Measurements from ENCODE around the gene TRIM31.

The TRIM31 gene

GRCh38 chr6:30112402-30112994 lies 392 bp downstream of the TRIM31 start:
- H3K4me3 ChIP-seq (ENCODE audit: insufficient read depth, low read depth, low read length) = no peak overlapping the region
- H3K4me1 ChIP-seq (ENCODE audit: control insufficient read depth, insufficient read depth, low read length) = no peaks in the 10 kb centered on the region
- H3K9me3 ChIP-seq (ENCODE audit: control insufficient read depth, low read length) = no peaks in the 10 kb centered on the region
- H3K36me3 ChIP-seq (ENCODE audit: control insufficient read depth, insufficient read depth, low read length) = no peaks in the 10 kb centered on the region
- peaks cover 49% of the 10 kb centered on the region for H3K27me3 ChIP-seq (ENCODE audit: control insufficient read depth, insufficient read depth, low read length, poor library complexity, severe bottlenecking)
- 81 to 82% methylated on average over 10 of the region's 10 CpGs for WGBS, 2 experiments
- no peak overlapping the region for H3K27ac ChIP-seq (ENCODE audit: insufficient read depth, low read depth, low read length, poor library complexity, severe bottlenecking)

- 90 to 91% methylated on average over 27 of the region's 27 CpGs for WGBS, 2 experiments
- Histone ChIP-seq H3K9me3 (ENCODE audit: control insufficient read depth, low read length) (no peaks in the 10 kb centered on the region), H3K4me3 (ENCODE audit: insufficient read depth, low read depth, low read length) (no peak overlapping the region), H3K4me1 (ENCODE audit: control insufficient read depth, insufficient read depth, low read length) (no peaks in the 10 kb centered on the region), H3K36me3 (ENCODE audit: control insufficient read depth, insufficient read depth, low read length) (no peaks in the 10 kb centered on the region), H3K27ac (ENCODE audit: insufficient read depth, low read depth, low read length, poor library complexity, severe bottlenecking) (no peak overlapping the region), H3K27me3 (ENCODE audit: control insufficient read depth, insufficient read depth, low read length, poor library complexity, severe bottlenecking) (peaks cover 51% of the 10 kb centered on the region)
Observed at GRCh38 chr6:30111266-30111856, 1.5 kb downstream of the TRIM31 start.

GRCh38 chr6:30104661-30105060 lies 8.2 kb downstream of the TRIM31 start:
- H3K27ac ChIP-seq (ENCODE audit: insufficient read depth, low read depth, low read length, poor library complexity, severe bottlenecking) = no peak overlapping the region
- no peaks in the 10 kb centered on the region for H3K4me1 ChIP-seq (ENCODE audit: control insufficient read depth, insufficient read depth, low read length)
- WGBS, 2 experiments = 53 to 63% methylated on average over 2 of the region's 2 CpGs
- no peak overlapping the region for H3K4me3 ChIP-seq (ENCODE audit: insufficient read depth, low read depth, low read length)
- no peaks in the 10 kb centered on the region for H3K36me3 ChIP-seq (ENCODE audit: control insufficient read depth, insufficient read depth, low read length)
- H3K9me3 ChIP-seq (ENCODE audit: control insufficient read depth, low read length) = no peaks in the 10 kb centered on the region
- peaks cover 66% of the 10 kb centered on the region for H3K27me3 ChIP-seq (ENCODE audit: control insufficient read depth, insufficient read depth, low read length, poor library complexity, severe bottlenecking)

- 57 to 61% methylated on average over 2 to 3 of the region's 3 CpGs for WGBS, 2 experiments
- Histone ChIP-seq H3K4me3 (ENCODE audit: insufficient read depth, low read depth, low read length) (no peak overlapping the region), H3K36me3 (ENCODE audit: control insufficient read depth, insufficient read depth, low read length) (no peaks in the 10 kb centered on the region), H3K4me1 (ENCODE audit: control insufficient read depth, insufficient read depth, low read length) (no peaks in the 10 kb centered on the region), H3K27ac (ENCODE audit: insufficient read depth, low read depth, low read length, poor library complexity, severe bottlenecking) (no peak overlapping the region), H3K27me3 (ENCODE audit: control insufficient read depth, insufficient read depth, low read length, poor library complexity, severe bottlenecking) (peaks cover 69% of the 10 kb centered on the region), H3K9me3 (ENCODE audit: control insufficient read depth, low read length) (no peaks in the 10 kb centered on the region)
Observed at GRCh38 chr6:30103872-30104179, 9.1 kb downstream of the TRIM31 start.

- Histone ChIP-seq H3K27me3 (ENCODE audit: control insufficient read depth, insufficient read depth, low read length, poor library complexity, severe bottlenecking) (peaks cover 75% of the 10 kb centered on the region), H3K36me3 (ENCODE audit: control insufficient read depth, insufficient read depth, low read length) (no peaks in the 10 kb centered on the region), H3K9me3 (ENCODE audit: control insufficient read depth, low read length) (no peaks in the 10 kb centered on the region), H3K4me1 (ENCODE audit: control insufficient read depth, insufficient read depth, low read length) (no peaks in the 10 kb centered on the region), H3K4me3 (ENCODE audit: insufficient read depth, low read depth, low read length) (peak overlapping the region; percentile 23), H3K27ac (ENCODE audit: insufficient read depth, low read depth, low read length, poor library complexity, severe bottlenecking) (no peak overlapping the region)
- WGBS, 2 experiments = 14% methylated on average over 36 of the region's 36 CpGs
Observed at GRCh38 chr6:30102970-30103871, 9.7 kb downstream of the TRIM31 start.

- Histone ChIP-seq H3K27ac (ENCODE audit: insufficient read depth, low read depth, low read length, poor library complexity, severe bottlenecking) (no peak overlapping the region), H3K4me3 (ENCODE audit: insufficient read depth, low read depth, low read length) (peak overlapping the region; percentile 3), H3K36me3 (ENCODE audit: control insufficient read depth, insufficient read depth, low read length) (no peaks in the 10 kb centered on the region), H3K27me3 (ENCODE audit: control insufficient read depth, insufficient read depth, low read length, poor library complexity, severe bottlenecking) (peaks cover 79% of the 10 kb centered on the region), H3K9me3 (ENCODE audit: control insufficient read depth, low read length) (no peaks in the 10 kb centered on the region), H3K4me1 (ENCODE audit: control insufficient read depth, insufficient read depth, low read length) (no peaks in the 10 kb centered on the region)
- 40 to 48% methylated on average over 14 to 15 of the region's 15 CpGs for WGBS, 2 experiments
Observed at GRCh38 chr6:30102414-30102969, 10.4 kb downstream of the TRIM31 start.

- Histone ChIP-seq H3K36me3 (ENCODE audit: control insufficient read depth, insufficient read depth, low read length) (no peaks in the 10 kb centered on the region), H3K9me3 (ENCODE audit: control insufficient read depth, low read length) (no peaks in the 10 kb centered on the region), H3K27me3 (ENCODE audit: control insufficient read depth, insufficient read depth, low read length, poor library complexity, severe bottlenecking) (peaks cover 84% of the 10 kb centered on the region), H3K4me3 (ENCODE audit: insufficient read depth, low read depth, low read length) (peak overlapping the region; percentile 3), H3K27ac (ENCODE audit: insufficient read depth, low read depth, low read length, poor library complexity, severe bottlenecking) (no peak overlapping the region), H3K4me1 (ENCODE audit: control insufficient read depth, insufficient read depth, low read length) (no peaks in the 10 kb centered on the region)
- 5% methylated on average over 51 of the region's 51 CpGs for WGBS, 2 experiments
Observed at GRCh38 chr6:30101444-30102413, 11.2 kb downstream of the TRIM31 start.

GRCh38 chr6:30100585-30101443 lies 12.1 kb downstream of the TRIM31 start:
- Histone ChIP-seq H3K27ac (ENCODE audit: insufficient read depth, low read depth, low read length, poor library complexity, severe bottlenecking) (no peak overlapping the region), H3K36me3 (ENCODE audit: control insufficient read depth, insufficient read depth, low read length) (no peaks in the 10 kb centered on the region), H3K9me3 (ENCODE audit: control insufficient read depth, low read length) (no peaks in the 10 kb centered on the region), H3K4me3 (ENCODE audit: insufficient read depth, low read depth, low read length) (no peak overlapping the region), H3K4me1 (ENCODE audit: control insufficient read depth, insufficient read depth, low read length) (no peaks in the 10 kb centered on the region), H3K27me3 (ENCODE audit: control insufficient read depth, insufficient read depth, low read length, poor library complexity, severe bottlenecking) (peaks cover 88% of the 10 kb centered on the region)
- WGBS, 2 experiments = 6% methylated on average over 47 of the region's 47 CpGs

- peaks cover 92% of the 10 kb centered on the region for H3K27me3 ChIP-seq (ENCODE audit: control insufficient read depth, insufficient read depth, low read length, poor library complexity, severe bottlenecking)
- WGBS, 2 experiments = 14 to 19% methylated on average over 6 to 8 of the region's 8 CpGs
Observed at GRCh38 chr6:30100154-30100553, 12.7 kb downstream of the TRIM31 start.

More at GRCh38 chr6:30100154-30100553, 12.7 kb downstream of the TRIM31 start:
- Histone ChIP-seq H3K9me3 (ENCODE audit: control insufficient read depth, low read length) (no peaks in the 10 kb centered on the region), H3K4me1 (ENCODE audit: control insufficient read depth, insufficient read depth, low read length) (no peaks in the 10 kb centered on the region), H3K4me3 (ENCODE audit: insufficient read depth, low read depth, low read length) (no peak overlapping the region), H3K27ac (ENCODE audit: insufficient read depth, low read depth, low read length, poor library complexity, severe bottlenecking) (no peak overlapping the region), H3K36me3 (ENCODE audit: control insufficient read depth, insufficient read depth, low read length) (no peaks in the 10 kb centered on the region)

Data from ectodermal cell (in vitro differentiated cells).